Measurements from ENCODE around the gene CCSAP. TPM values are rescaled to one million over a fixed set of nuclear protein-coding genes. Genes with fewer than 3 reads are reported as not detected.

The CCSAP gene
- polyA plus RNA-seq, 1 of the 3 experiments (the other 2 are of a cell fraction) = 1.8 TPM

DNA sequence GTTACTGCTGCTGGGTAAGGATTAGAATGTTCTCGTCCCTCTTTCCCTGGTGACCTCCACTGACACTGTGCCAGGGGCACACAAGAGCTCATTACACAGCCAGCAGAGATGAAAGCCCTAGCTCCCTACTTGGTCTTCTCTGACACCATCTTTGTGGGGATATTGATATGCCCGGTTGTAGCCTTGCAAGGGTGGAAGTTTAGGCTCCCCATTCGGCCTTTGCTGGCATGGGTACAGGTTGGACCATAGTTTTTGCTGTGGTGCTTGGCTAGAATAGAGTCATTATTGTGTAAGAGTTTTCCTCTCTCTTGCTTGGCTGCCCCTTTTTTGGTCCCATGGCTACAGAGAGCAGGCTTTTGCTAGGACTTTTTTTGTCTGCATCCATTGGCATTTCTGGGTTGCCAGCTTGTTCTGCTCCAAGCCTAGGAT is 59.6 kb downstream of the CCSAP start:
- TF ChIP-seq, protein P1, sequence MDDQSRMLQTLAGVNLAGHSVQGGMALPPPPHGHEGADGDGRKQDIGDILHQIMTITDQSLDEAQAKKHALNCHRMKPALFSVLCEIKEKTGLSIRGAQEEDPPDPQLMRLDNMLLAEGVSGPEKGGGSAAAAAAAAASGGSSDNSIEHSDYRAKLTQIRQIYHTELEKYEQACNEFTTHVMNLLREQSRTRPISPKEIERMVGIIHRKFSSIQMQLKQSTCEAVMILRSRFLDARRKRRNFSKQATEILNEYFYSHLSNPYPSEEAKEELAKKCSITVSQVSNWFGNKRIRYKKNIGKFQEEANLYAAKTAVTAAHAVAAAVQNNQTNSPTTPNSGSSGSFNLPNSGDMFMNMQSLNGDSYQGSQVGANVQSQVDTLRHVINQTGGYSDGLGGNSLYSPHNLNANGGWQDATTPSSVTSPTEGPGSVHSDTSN (IDR thresholded peaks at IDR 0.05) = no peak
- TF ChIP-seq NRF1 (IDR thresholded peaks at IDR 0.05; ENCODE audit: low read depth, low read length) (no peak), RXRA (IDR thresholded peaks at IDR 0.05; ENCODE audit: borderline replicate concordance, low read depth) (no peak), CHD2 (IDR thresholded peaks at IDR 0.05; ENCODE audit: low read length, partially characterized antibody) (no peak), MEF2A (IDR thresholded peaks at IDR 0.05; ENCODE audit: borderline replicate concordance, low read depth) (no peak), SMC3 (IDR thresholded peaks at IDR 0.05; ENCODE audit: low read depth, low read length) (no peak), FOXM1 (IDR thresholded peaks at IDR 0.05; ENCODE audit: low read depth) (no peak), RCOR1 (IDR thresholded peaks at IDR 0.05; ENCODE audit: low read length) (no peak), EZH2phosphoT487 (IDR thresholded peaks at IDR 0.05; ENCODE audit: borderline replicate concordance, low read depth) (no peak), RAD21 (IDR thresholded peaks at IDR 0.05; ENCODE audit: low read length) (no peak), YY1 (IDR thresholded peaks at IDR 0.05; ENCODE audit: low read depth) (no peak), FOSL2 (IDR thresholded peaks at IDR 0.05; ENCODE audit: borderline replicate concordance, low read depth) (no peak)
- TF ChIP-seq, protein P2, sequence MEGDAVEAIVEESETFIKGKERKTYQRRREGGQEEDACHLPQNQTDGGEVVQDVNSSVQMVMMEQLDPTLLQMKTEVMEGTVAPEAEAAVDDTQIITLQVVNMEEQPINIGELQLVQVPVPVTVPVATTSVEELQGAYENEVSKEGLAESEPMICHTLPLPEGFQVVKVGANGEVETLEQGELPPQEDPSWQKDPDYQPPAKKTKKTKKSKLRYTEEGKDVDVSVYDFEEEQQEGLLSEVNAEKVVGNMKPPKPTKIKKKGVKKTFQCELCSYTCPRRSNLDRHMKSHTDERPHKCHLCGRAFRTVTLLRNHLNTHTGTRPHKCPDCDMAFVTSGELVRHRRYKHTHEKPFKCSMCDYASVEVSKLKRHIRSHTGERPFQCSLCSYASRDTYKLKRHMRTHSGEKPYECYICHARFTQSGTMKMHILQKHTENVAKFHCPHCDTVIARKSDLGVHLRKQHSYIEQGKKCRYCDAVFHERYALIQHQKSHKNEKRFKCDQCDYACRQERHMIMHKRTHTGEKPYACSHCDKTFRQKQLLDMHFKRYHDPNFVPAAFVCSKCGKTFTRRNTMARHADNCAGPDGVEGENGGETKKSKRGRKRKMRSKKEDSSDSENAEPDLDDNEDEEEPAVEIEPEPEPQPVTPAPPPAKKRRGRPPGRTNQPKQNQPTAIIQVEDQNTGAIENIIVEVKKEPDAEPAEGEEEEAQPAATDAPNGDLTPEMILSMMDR (IDR thresholded peaks at IDR 0.05) = no peak
- TF ChIP-seq, protein P3, sequence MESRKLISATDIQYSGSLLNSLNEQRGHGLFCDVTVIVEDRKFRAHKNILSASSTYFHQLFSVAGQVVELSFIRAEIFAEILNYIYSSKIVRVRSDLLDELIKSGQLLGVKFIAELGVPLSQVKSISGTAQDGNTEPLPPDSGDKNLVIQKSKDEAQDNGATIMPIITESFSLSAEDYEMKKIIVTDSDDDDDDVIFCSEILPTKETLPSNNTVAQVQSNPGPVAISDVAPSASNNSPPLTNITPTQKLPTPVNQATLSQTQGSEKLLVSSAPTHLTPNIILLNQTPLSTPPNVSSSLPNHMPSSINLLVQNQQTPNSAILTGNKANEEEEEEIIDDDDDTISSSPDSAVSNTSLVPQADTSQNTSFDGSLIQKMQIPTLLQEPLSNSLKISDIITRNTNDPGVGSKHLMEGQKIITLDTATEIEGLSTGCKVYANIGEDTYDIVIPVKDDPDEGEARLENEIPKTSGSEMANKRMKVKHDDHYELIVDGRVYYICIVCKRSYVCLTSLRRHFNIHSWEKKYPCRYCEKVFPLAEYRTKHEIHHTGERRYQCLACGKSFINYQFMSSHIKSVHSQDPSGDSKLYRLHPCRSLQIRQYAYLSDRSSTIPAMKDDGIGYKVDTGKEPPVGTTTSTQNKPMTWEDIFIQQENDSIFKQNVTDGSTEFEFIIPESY (IDR thresholded peaks at IDR 0.05; ENCODE audit: borderline replicate concordance, low read depth) = no peak
- Histone ChIP-seq H3K9ac (no peak overlapping the region), H3K27me3 (ENCODE audit: insufficient read depth) (no peaks in the 10 kb centered on the region), H3K36me3 (replicated peaks in 1 of 2; ENCODE audit: control insufficient read depth in 1 of 2, insufficient read depth in 2 of 2, low read length in 1 of 2) (peaks cover 6 to 25% of the 10 kb centered on the region in 2 experiments), H3K4me3 (ENCODE audit: low read depth in 2 of 2, low read length in 1 of 2) (no peak overlapping the region), H4K20me1 (ENCODE audit: insufficient read depth) (peaks cover 24% of the 10 kb centered on the region), H3F3A (replicated peaks; ENCODE audit: insufficient read depth) (peaks cover 26% of the 10 kb centered on the region), H2AFZ (ENCODE audit: low read depth) (no peak overlapping the region), H3K79me2 (ENCODE audit: insufficient read depth) (peaks cover 75% of the 10 kb centered on the region), H3K27ac (ENCODE audit: low read depth in 2 of 2, low read length in 1 of 2) (no peak overlapping the region), H3K9me2 (no peaks in the 10 kb centered on the region), H3K4me1 (ENCODE audit: control insufficient read depth in 1 of 2, insufficient read depth in 2 of 2, low read depth in 1 of 2, low read length in 1 of 2) (peaks cover 4% of the 10 kb centered on the region in 2 experiments; a peak in 3 of 4 replicates), H3K9me3 (no peaks in the 10 kb centered on the region), H3K4me2 (no peak overlapping the region)
- ChIA-PET POLR2A (no interaction called here), CTCF (no interaction called here)
- DNase-seq = no peak
- 95% methylated on average over 3 of the region's 3 CpGs for WGBS (ENCODE audit: low lambda C conversion rate)
